GM18867 (cell line): ENCODE data around the gene MTX2.
"Not testable (repeated sequence)": the region's sequence is repeated elsewhere in the genome, so short reads cannot be mapped to it uniquely, and the experiment has no call there.

Source experiments
- ATAC-seq: cut with Tn5 transposase; IDR thresholded peaks from one replicate; pipeline ENCODE4 v1.9.1; 2021; ENCODE audit warnings: mild to moderate bottlenecking, moderate library complexity; ENCODE audit not compliant: unreplicated experiment

MTX2 gene

GRCh38 chr2:176368349-176368748 is 99.1 kb downstream of the MTX2 start:
- ATAC-seq = no peak

DNA sequence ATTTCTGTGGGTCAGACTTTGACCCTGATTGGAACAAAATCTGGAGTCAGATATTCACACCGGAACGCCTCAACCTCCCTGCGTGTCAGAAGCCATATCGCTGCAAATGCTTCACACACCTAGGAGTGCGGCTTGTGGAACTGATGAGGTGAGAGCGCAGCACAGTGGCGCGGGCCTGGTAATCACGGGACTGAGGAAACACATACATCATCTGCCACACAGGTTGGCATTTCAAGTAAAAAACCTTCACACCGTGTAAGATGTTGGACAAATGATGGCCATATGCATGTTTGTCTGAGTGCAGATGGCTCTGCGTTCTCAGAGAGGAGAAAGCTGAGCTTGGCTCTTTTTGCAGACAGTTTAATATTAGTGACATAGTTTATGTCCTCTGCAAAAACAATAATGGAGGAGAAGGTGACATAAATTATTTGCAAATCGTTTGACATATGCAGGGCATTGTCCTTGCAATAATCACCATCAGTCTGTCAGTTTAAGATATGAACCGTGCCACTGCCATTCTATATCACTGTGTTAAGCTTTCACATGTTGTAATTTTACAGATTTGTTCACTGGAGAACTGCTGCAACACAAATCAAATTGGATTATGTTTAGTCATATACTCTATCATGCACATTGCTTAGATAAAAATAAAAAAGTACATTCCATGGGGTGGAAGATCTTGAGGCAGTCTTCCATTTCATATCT is 101.4 kb downstream of the MTX2 start:
- no peak for ATAC-seq

DNA sequence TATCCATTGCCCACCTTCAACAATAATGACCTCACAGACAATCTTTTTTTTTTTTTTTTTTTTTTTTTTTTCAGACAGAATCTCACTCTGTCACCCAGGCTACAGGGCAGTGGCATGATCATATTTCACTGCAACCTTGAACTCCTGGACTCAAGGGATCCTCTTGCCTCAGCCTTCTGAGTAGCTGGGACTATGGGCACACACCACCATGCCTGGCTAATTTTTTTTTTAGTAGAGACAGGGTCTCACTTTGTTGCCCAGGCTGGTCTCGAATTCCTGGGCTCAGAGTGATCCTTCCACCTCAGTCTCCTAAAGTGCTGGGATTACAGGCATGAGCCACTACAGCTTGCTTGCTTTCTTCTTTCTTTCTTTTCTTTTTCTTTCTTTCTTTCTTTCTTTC is 103.9 kb downstream of the MTX2 start:
- not testable (repeated sequence) for ATAC-seq

- ATAC-seq = no peak
Observed at GRCh38 chr2:176378323-176378722, 109.1 kb downstream of the MTX2 start.

DNA sequence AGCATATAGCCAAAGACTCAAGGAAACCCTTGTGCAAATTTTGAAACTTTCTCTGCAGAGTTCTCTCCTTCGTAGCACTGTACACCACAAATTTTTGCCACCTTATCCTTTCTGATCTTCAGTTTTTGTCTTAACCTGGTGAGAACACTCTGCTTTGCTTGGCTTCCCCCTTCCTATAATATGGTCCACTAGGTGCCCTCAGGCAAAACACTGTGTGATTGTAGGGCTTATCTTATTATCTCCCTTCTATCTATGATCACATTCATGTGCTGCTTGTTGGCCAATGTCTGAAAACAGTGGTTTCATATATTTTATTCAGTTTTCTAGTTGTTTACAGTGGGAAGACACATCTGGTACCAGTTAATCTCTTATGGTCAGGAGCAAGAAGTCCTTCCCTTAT is 111.1 kb downstream of the MTX2 start:
- no peak for ATAC-seq

DNA sequence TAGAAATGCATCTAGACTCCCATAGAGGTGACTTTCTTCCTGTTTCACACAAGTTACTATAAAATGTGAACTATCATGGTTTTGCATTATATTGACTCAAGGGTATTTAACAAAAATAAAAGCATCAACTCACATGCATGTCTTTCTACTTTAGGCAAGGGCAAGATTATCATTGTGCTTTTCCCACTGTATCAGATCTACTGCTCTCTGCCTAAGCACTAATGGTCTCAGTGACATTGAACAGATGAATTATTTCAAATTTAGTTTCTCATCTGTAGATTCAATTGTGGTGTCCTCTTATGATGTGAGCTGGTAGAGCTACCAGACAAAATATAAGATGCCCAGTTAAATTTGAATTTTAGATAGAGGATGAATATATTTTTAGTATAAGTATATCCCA is 113.9 kb downstream of the MTX2 start:
- no peak for ATAC-seq

- no peak for ATAC-seq
Observed at GRCh38 chr2:176383836-176384442, 114.7 kb downstream of the MTX2 start.

- ATAC-seq = no peak
Observed at GRCh38 chr2:176385219-176385759, 116.0 kb downstream of the MTX2 start.

- no peak for ATAC-seq
Observed at GRCh38 chr2:176385838-176386237, 116.6 kb downstream of the MTX2 start.
